Endothelial cell of umbilical vein (primary cell): ENCODE results near the gene DNAH1. TPM values are rescaled to one million over a fixed set of nuclear protein-coding genes. Genes with fewer than 3 reads are reported as not detected.

Experiments
- BruUV-seq: library from RNA; stranded (reverse); fragments of 400-500 nt; replicated peaks from 2 replicates; lab custom pipeline; 2021; lab: Mats Ljungman, UMichigan
- CTCF ChIA-PET: fragments of 300-600, 350-600 bp; sonication (Branson Sonifier 250); formaldehyde crosslinking; loops from one replicate; lab custom pipeline; 2021; ENCODE audit warnings: antibody characterized with exemption, inconsistent platforms; lab: Charles Lee
- POLR2A ChIA-PET: fragments of 300-600, 350-600 bp; sonication (Branson Sonifier 250); formaldehyde crosslinking; loops from one replicate; lab custom pipeline; 2021; ENCODE audit warnings: antibody characterized with exemption, inconsistent platforms; lab: Charles Lee
- DNase-seq: peaks from one replicate; pipeline ENCODE4 v3.0.0-alpha.2; 2011; ENCODE audit warnings: low read depth, low spot score
- FAIRE-seq: peaks from 2 replicates; lab custom pipeline; 2011; peaks lifted over from hg19 to GRCh38; lab: Jason Lieb, UNC
- H2AFZ ChIP-seq: 2 replicates; pipeline ENCODE4 v1.6.0; 2012; ENCODE audit warnings: low read depth, low read length, control low read depth, inconsistent platforms
- H3K27ac ChIP-seq: 2 replicates; pipeline ENCODE4 v1.5.1; 2011; ENCODE audit warnings: low read depth, mild to moderate bottlenecking, control low read depth, low read length, moderate library complexity; ENCODE audit not compliant: insufficient read depth
- H3K27me3 ChIP-seq, 2 experiments: 2 replicates each; pipeline versions ENCODE4 v1.6.0 to v1.6.1; 2011; ENCODE audit warnings: low read length in 2 of 2, mixed read lengths in 1 of 2; ENCODE audit not compliant: control insufficient read depth in 2 of 2, insufficient read depth in 2 of 2
- H3K36me3 ChIP-seq, 2 experiments: 2 replicates in 1 of 2; 3 replicates in 1 of 2; pipeline ENCODE4 v1.5.1; 2011; ENCODE audit warnings: low read length in 2 of 2, mild to moderate bottlenecking in 1 of 2, moderate library complexity in 1 of 2; ENCODE audit not compliant: control insufficient read depth in 2 of 2, insufficient read depth in 2 of 2; ENCODE audit errors: extremely low read depth in 1 of 2
- H3K4me1 ChIP-seq: 3 replicates; pipeline ENCODE4 v1.5.1; 2011; ENCODE audit warnings: mild to moderate bottlenecking, low read length; ENCODE audit not compliant: control insufficient read depth, insufficient read depth; ENCODE audit errors: extremely low read depth
- H3K4me2 ChIP-seq: 2 replicates; pipeline ENCODE4 v1.6.1; 2011; ENCODE audit warnings: low read length, control low read depth, mixed read lengths; ENCODE audit not compliant: insufficient read depth
- H3K4me3 ChIP-seq, 3 experiments: fragments of 200-600 bp in 1 of 3; sonication (generic), shearing (Covaris generic) in 1 of 3; replicated peaks in 1 of 3; 2 replicates each; pipeline ENCODE4 v1.5.1; 2011 to 2016; ENCODE audit warnings: control low read depth in 3 of 3, low read length in 3 of 3, mild to moderate bottlenecking in 2 of 3, inconsistent platforms in 1 of 3, low read depth in 1 of 3, moderate library complexity in 1 of 3; ENCODE audit not compliant: insufficient read depth in 1 of 3
- H3K79me2 ChIP-seq: 2 replicates; pipeline ENCODE4 v1.6.0; 2012; ENCODE audit warnings: low read length, inconsistent platforms; ENCODE audit not compliant: control insufficient read depth, insufficient read depth
- H3K9ac ChIP-seq: replicated peaks from 2 replicates; pipeline ENCODE3; 2011; ENCODE audit warnings: low read length, control low read depth; ENCODE audit not compliant: insufficient read depth; ENCODE audit errors: extremely low read depth
- H3K9me1 ChIP-seq: replicated peaks from 3 replicates; pipeline ENCODE4 v1.6.0; 2011; ENCODE audit warnings: mild to moderate bottlenecking, low read length; ENCODE audit not compliant: control insufficient read depth, insufficient read depth; ENCODE audit errors: extremely low read depth
- H3K9me3 ChIP-seq: replicated peaks from 2 replicates; pipeline ENCODE4 v1.5.1; 2012; ENCODE audit warnings: low read length, inconsistent platforms; ENCODE audit not compliant: control insufficient read depth, insufficient read depth
- H4K20me1 ChIP-seq: replicated peaks from 2 replicates; pipeline ENCODE3; 2011; ENCODE audit warnings: mild to moderate bottlenecking, low read length; ENCODE audit not compliant: control insufficient read depth, insufficient read depth; ENCODE audit errors: extremely low read depth
- EZH2 ChIP-seq: IDR thresholded peaks from 2 replicates; pipeline ENCODE4 v1.6.1; 2012; ENCODE audit warnings: borderline replicate concordance, low read depth, mild to moderate bottlenecking, moderate library complexity, low read length, inconsistent platforms; ENCODE audit not compliant: severe bottlenecking
- FOS ChIP-seq: IDR thresholded peaks from 2 replicates; pipeline ENCODE4 v1.6.1; 2011; ENCODE audit warnings: mild to moderate bottlenecking, low read length, moderate library complexity, borderline replicate concordance; ENCODE audit not compliant: insufficient read depth
- GATA2 ChIP-seq: IDR thresholded peaks from 2 replicates; pipeline ENCODE4 v1.7.0; 2011; ENCODE audit warnings: low read depth, mild to moderate bottlenecking, moderate library complexity, mixed read lengths, low read length; ENCODE audit not compliant: insufficient read length, insufficient read depth
- JUN ChIP-seq: IDR thresholded peaks from 2 replicates; pipeline ENCODE4 v1.6.1; 2011; ENCODE audit warnings: borderline replicate concordance, low read depth; ENCODE audit not compliant: insufficient read length, insufficient read depth
- MAX ChIP-seq: IDR thresholded peaks from 2 replicates; pipeline ENCODE4 v1.6.1; 2011; ENCODE audit not compliant: insufficient read depth, insufficient read length
- MYC ChIP-seq: IDR thresholded peaks from one replicate; pipeline ENCODE4 v1.6.1; 2011; ENCODE audit warnings: mild to moderate bottlenecking, low read depth, low read length
- POLR2A ChIP-seq: IDR thresholded peaks from 2 replicates; pipeline ENCODE4 v1.6.1; 2012; ENCODE audit warnings: low read depth, mild to moderate bottlenecking, control low read depth, low read length
- POLR2AphosphoS5 ChIP-seq: IDR thresholded peaks from 2 replicates; pipeline ENCODE4 v1.6.1; 2012; ENCODE audit warnings: low read depth, mild to moderate bottlenecking, control low read depth, low read length, moderate library complexity; ENCODE audit not compliant: insufficient read depth
- dilution Hi-C: fragments of 300-500 bp; cut with MboI; formaldehyde crosslinking; loops from one replicate; pipeline ENCODE4 v1.15.0; 2019; ENCODE audit warnings: low sequenced_read_pairs; ENCODE audit not compliant: extremely low pct_ligation_motif_present
- intact Hi-C: fragments of 100-400 bp; cut with micrococcal nuclease; formaldehyde crosslinking; loops from one replicate; pipeline ENCODE4 v1.10.0; 2022
- polyA plus RNA-seq, 4 experiments: library from polyadenylated mRNA; depleted of rRNA in 3 of 4; stranded (reverse) in 3 of 4; unstranded in 1 of 4; fragments of >200 nt; gene quantifications; 2 replicates each; pipeline versions ENCODE4 v1.2.1 to v1.2.3, GENCODE V29; 2011 to 2012; ENCODE audit warnings: missing spikeins in 1 of 4
- total RNA-seq: library from RNA; stranded (reverse); gene quantifications from 2 replicates; pipeline ENCODE4 v1.2.3, GENCODE V29; 2021
- TF ChIP-seq, protein P1 (sequence below), 2 donors: IDR thresholded peaks; 1 replicate in 1 of 2; 2 replicates in 1 of 2; pipeline ENCODE4 v1.5.1; 2011; ENCODE audit warnings: low read length in 2 of 2, mild to moderate bottlenecking in 2 of 2, moderate library complexity in 2 of 2, control low read depth in 1 of 2, inconsistent platforms in 1 of 2, low read depth in 1 of 2; ENCODE audit not compliant: insufficient read depth in 1 of 2; ENCODE audit errors: extremely low read depth in 1 of 2

Gene DNAH1
- total and polyA plus RNA-seq, 2 donors (not counting 3 experiments of a cell fraction or from before 2014, with no cell fraction given) = 5.8 to 6.0 TPM

- H3K27ac ChIP-seq = no peak overlapping the region
- TF ChIP-seq MAX (no peak), EZH2 (no peak), FOS (no peak)
- no peak overlapping the region for H3K9ac ChIP-seq
- FAIRE-seq (no peak), DNase-seq (no peak)
- dilution Hi-C loops = no loop called here
- POLR2A ChIA-PET = no interaction called here
- no peaks in the 10 kb centered on the region for H3K36me3 ChIP-seq
- H3K9me1 ChIP-seq = no peaks in the 10 kb centered on the region
- intact Hi-C loops = no loop called here
- H3K79me2 ChIP-seq = no peaks in the 10 kb centered on the region
- H4K20me1 ChIP-seq = no peaks in the 10 kb centered on the region
- no peaks in the 10 kb centered on the region for H3K9me3 ChIP-seq
- no peak overlapping the region for H3K4me2 ChIP-seq
- no peaks in the 10 kb centered on the region for H3K27me3 ChIP-seq
- no peak overlapping the region for H3K4me3 ChIP-seq
- no peaks in the 10 kb centered on the region for H3K4me1 ChIP-seq
- no peak overlapping the region for H2AFZ ChIP-seq
- no TSS peak for BruUV-seq
- CTCF ChIA-PET = interaction anchor here (2.1 kb wide), 1 partner anchor 15 kb away, joined by 6 read pairs; no protein-coding TSS in a partner anchor
These were observed 7.6 kb downstream of the DNAH1 start for GRCh38 chr3:52323526-52324295.

- no peaks in the 10 kb centered on the region for H3K36me3 ChIP-seq
- no TSS peak for BruUV-seq
- no peak overlapping the region for H3K27ac ChIP-seq
These were observed 8.6 kb downstream of the DNAH1 start for GRCh38 chr3:52324676-52325075.

More at GRCh38 chr3:52324676-52325075, 8.6 kb downstream of the DNAH1 start:
- Histone ChIP-seq H3K4me3 (no peak overlapping the region), H2AFZ (no peak overlapping the region), H3K27me3 (no peaks in the 10 kb centered on the region), H3K9ac (no peak overlapping the region), H4K20me1 (no peaks in the 10 kb centered on the region), H3K9me1 (no peaks in the 10 kb centered on the region), H3K4me2 (no peak overlapping the region), H3K4me1 (no peaks in the 10 kb centered on the region), H3K9me3 (no peaks in the 10 kb centered on the region), H3K79me2 (no peaks in the 10 kb centered on the region)
- intact Hi-C loops = no loop called here
- dilution Hi-C loops = no loop called here
- TF ChIP-seq POLR2A = no peak
- no peak for TF ChIP-seq EZH2
- TF ChIP-seq MYC = no peak
- TF ChIP-seq, protein P1, sequence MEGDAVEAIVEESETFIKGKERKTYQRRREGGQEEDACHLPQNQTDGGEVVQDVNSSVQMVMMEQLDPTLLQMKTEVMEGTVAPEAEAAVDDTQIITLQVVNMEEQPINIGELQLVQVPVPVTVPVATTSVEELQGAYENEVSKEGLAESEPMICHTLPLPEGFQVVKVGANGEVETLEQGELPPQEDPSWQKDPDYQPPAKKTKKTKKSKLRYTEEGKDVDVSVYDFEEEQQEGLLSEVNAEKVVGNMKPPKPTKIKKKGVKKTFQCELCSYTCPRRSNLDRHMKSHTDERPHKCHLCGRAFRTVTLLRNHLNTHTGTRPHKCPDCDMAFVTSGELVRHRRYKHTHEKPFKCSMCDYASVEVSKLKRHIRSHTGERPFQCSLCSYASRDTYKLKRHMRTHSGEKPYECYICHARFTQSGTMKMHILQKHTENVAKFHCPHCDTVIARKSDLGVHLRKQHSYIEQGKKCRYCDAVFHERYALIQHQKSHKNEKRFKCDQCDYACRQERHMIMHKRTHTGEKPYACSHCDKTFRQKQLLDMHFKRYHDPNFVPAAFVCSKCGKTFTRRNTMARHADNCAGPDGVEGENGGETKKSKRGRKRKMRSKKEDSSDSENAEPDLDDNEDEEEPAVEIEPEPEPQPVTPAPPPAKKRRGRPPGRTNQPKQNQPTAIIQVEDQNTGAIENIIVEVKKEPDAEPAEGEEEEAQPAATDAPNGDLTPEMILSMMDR (IDR thresholded peaks at IDR 0.05; ENCODE audit: extremely low read depth in 1 of 2, insufficient read depth in 1 of 2, low read depth in 1 of 2, low read length in 2 of 2) = no peak
- no peak for TF ChIP-seq JUN
- no peak for TF ChIP-seq GATA2
- TF ChIP-seq FOS = no peak
- no peak for TF ChIP-seq MAX
- no peak for TF ChIP-seq POLR2AphosphoS5
- CTCF ChIA-PET = interaction anchor here (2.1 kb wide), 1 partner anchor 14 kb away, joined by 6 read pairs; no protein-coding TSS in a partner anchor
- DNase-seq (no peak), FAIRE-seq (no peak)
- POLR2A ChIA-PET = no interaction called here
